Trophoblast cell (in vitro differentiated cells and primary cell): Measurements from ENCODE around the gene SSBP3.

Source experiments
- DNase-seq, 2 donors: peaks; one replicate each; pipeline ENCODE4 v3.0.0-alpha.2; 2016
- H2AFZ ChIP-seq: 2 replicates; pipeline ENCODE4 v1.6.1; 2013; ENCODE audit warnings: low read length, moderate library complexity, mild to moderate bottlenecking; ENCODE audit not compliant: insufficient read depth, poor library complexity
- H2AK5ac ChIP-seq: 2 replicates; pipeline ENCODE4 v1.6.1; 2013; ENCODE audit warnings: mild to moderate bottlenecking, low read length
- H2BK120ac ChIP-seq: 2 replicates; pipeline ENCODE4 v1.6.1; 2013; ENCODE audit warnings: low read length, mild to moderate bottlenecking, moderate library complexity; ENCODE audit not compliant: insufficient read depth, poor library complexity
- H2BK12ac ChIP-seq: 2 replicates; pipeline ENCODE4 v1.6.1; 2013; ENCODE audit warnings: mild to moderate bottlenecking, low read length, moderate library complexity
- H2BK5ac ChIP-seq: 2 replicates; pipeline ENCODE4 v1.6.1; 2013; ENCODE audit warnings: low read length, low read depth, moderate library complexity, mild to moderate bottlenecking; ENCODE audit not compliant: poor library complexity
- H3K14ac ChIP-seq: 2 replicates; pipeline ENCODE4 v1.6.1; 2013; ENCODE audit warnings: mild to moderate bottlenecking, low read length
- H3K18ac ChIP-seq: 2 replicates; pipeline ENCODE4 v1.6.1; 2013; ENCODE audit warnings: mild to moderate bottlenecking, low read length
- H3K23ac ChIP-seq: 2 replicates; pipeline ENCODE4 v1.6.1; 2013; ENCODE audit warnings: low read length
- H3K27ac ChIP-seq: 2 replicates; pipeline ENCODE4 v1.5.1; 2013; ENCODE audit warnings: low read depth, mild to moderate bottlenecking, inconsistent platforms, low read length, moderate library complexity
- H3K27me3 ChIP-seq: 2 replicates; pipeline ENCODE4 v1.6.1; 2013; ENCODE audit warnings: inconsistent platforms, mild to moderate bottlenecking, low read length, moderate library complexity; ENCODE audit not compliant: insufficient read depth
- H3K36me3 ChIP-seq, 2 experiments: 1 replicate in 1 of 2; 2 replicates in 1 of 2; pipeline ENCODE4 v1.6.1; 2013; ENCODE audit warnings: low read length in 2 of 2, mild to moderate bottlenecking in 2 of 2, moderate library complexity in 1 of 2; ENCODE audit not compliant: insufficient read depth in 2 of 2, control insufficient read depth in 1 of 2
- H3K4ac ChIP-seq: 2 replicates; pipeline ENCODE4 v1.6.1; 2013; ENCODE audit warnings: low read depth, mild to moderate bottlenecking, low read length, moderate library complexity
- H3K4me1 ChIP-seq, 2 experiments: 1 replicate in 1 of 2; 2 replicates in 1 of 2; pipeline ENCODE4 v1.6.1; 2013; ENCODE audit warnings: low read length in 2 of 2, mild to moderate bottlenecking in 2 of 2, moderate library complexity in 1 of 2; ENCODE audit not compliant: insufficient read depth in 2 of 2, control insufficient read depth in 1 of 2
- H3K4me2 ChIP-seq: 2 replicates; pipeline ENCODE4 v1.6.1; 2013; ENCODE audit warnings: inconsistent platforms, mild to moderate bottlenecking, low read length, moderate library complexity
- H3K4me3 ChIP-seq: 2 replicates; pipeline ENCODE4 v1.5.1; 2013; ENCODE audit warnings: mild to moderate bottlenecking, low read depth, low read length, inconsistent platforms
- H3K79me1 ChIP-seq: one replicate; pipeline ENCODE4 v1.6.1; 2013; ENCODE audit warnings: low read length
- H3K79me2 ChIP-seq: 2 replicates; pipeline ENCODE4 v1.6.1; 2013; ENCODE audit warnings: low read length, mild to moderate bottlenecking; ENCODE audit not compliant: control insufficient read depth, insufficient read depth, poor library complexity
- H3K9ac ChIP-seq: 2 replicates; pipeline ENCODE4 v1.6.1; 2013; ENCODE audit warnings: mild to moderate bottlenecking, low read length
- H3K9me3 ChIP-seq: 2 replicates; pipeline ENCODE4 v1.6.1; 2013; ENCODE audit warnings: low read depth, mild to moderate bottlenecking, control low read depth, inconsistent platforms, low read length; ENCODE audit not compliant: insufficient read depth
- H4K12ac ChIP-seq: 2 replicates; pipeline ENCODE4 v1.6.1; 2013; ENCODE audit warnings: low read depth, mild to moderate bottlenecking, low read length, moderate library complexity
- H4K8ac ChIP-seq: 2 replicates; pipeline ENCODE4 v1.6.1; 2013; ENCODE audit warnings: low read depth, mild to moderate bottlenecking, low read length, moderate library complexity
- H4K91ac ChIP-seq: one replicate; pipeline ENCODE4 v1.6.1; 2013; ENCODE audit warnings: low read depth, mild to moderate bottlenecking, low read length, moderate library complexity
- WGBS: extraction: QIAGEN DNeasy Blood & Tissue Kit; methylation state at CpG from one replicate; pipeline ENCODE4 v1.1.7; 2013; ENCODE audit warnings: missing lambda C conversion rate; ENCODE audit not compliant: insufficient read length, insufficient coverage; ENCODE audit errors: extremely low coverage; 5-methylcytosine and 5-hydroxymethylcytosine counted together

SSBP3 gene

GRCh38 chr1:54317084-54317483, 89.1 kb downstream of the SSBP3 start:
- H3K14ac ChIP-seq: no peak overlapping the region
- H4K91ac ChIP-seq: no peak overlapping the region
- H3K4me2 ChIP-seq: no peak overlapping the region
- H3K36me3 ChIP-seq: peaks cover 8 to 9% of the 10 kb centered on the region in 2 experiments
- no peak overlapping the region for H2BK5ac ChIP-seq
- H2BK12ac ChIP-seq: no peak overlapping the region
- H3K18ac ChIP-seq: no peak overlapping the region
- H2AK5ac ChIP-seq: no peak overlapping the region
- DNase-seq: no peak
- no peak overlapping the region for H3K23ac ChIP-seq
- H3K79me2 ChIP-seq: peaks cover 13% of the 10 kb centered on the region
- H3K4me3 ChIP-seq: no peak overlapping the region
- H2AFZ ChIP-seq: no peak overlapping the region
- H4K8ac ChIP-seq: no peak overlapping the region
- H3K9ac ChIP-seq: no peak overlapping the region
- no peak overlapping the region for H2BK120ac ChIP-seq
- WGBS: no CpG with 5 or more reads among the region's 7 CpGs
- H3K9me3 ChIP-seq: no peaks in the 10 kb centered on the region
- peaks cover 32% of the 10 kb centered on the region in 2 experiments for H3K4me1 ChIP-seq
- no peaks in the 10 kb centered on the region for H3K27me3 ChIP-seq
- no peak overlapping the region for H3K4ac ChIP-seq
- H3K79me1 ChIP-seq: peaks cover 3% of the 10 kb centered on the region
- no peak overlapping the region for H4K12ac ChIP-seq
- H3K27ac ChIP-seq: no peak overlapping the region

- no peak overlapping the region for H4K8ac ChIP-seq
- no peak overlapping the region for H3K14ac ChIP-seq
- H3K23ac ChIP-seq: peak overlapping the region; percentile 29
- H2AFZ ChIP-seq: no peak overlapping the region
- H4K91ac ChIP-seq: no peak overlapping the region
- no peak overlapping the region for H2BK12ac ChIP-seq
- no peak overlapping the region for H3K4me3 ChIP-seq
- H3K4ac ChIP-seq: no peak overlapping the region
- H3K9ac ChIP-seq: peak overlapping the region; percentile 7
- WGBS: no CpG with 5 or more reads among the region's 4 CpGs
- no peak for DNase-seq
- no peak overlapping the region for H3K27ac ChIP-seq
- H2AK5ac ChIP-seq: no peak overlapping the region
- H3K9me3 ChIP-seq: no peaks in the 10 kb centered on the region
- peaks cover 4 to 9% of the 10 kb centered on the region in 2 experiments for H3K36me3 ChIP-seq
- H3K27me3 ChIP-seq: no peaks in the 10 kb centered on the region
- H3K4me1 ChIP-seq: peaks cover 31 to 34% of the 10 kb centered on the region in 2 experiments
- no peak overlapping the region for H3K18ac ChIP-seq
- H3K4me2 ChIP-seq: no peak overlapping the region
- H4K12ac ChIP-seq: no peak overlapping the region
- H3K79me2 ChIP-seq: peaks cover 9% of the 10 kb centered on the region
- H3K79me1 ChIP-seq: peaks cover 3% of the 10 kb centered on the region
- no peak overlapping the region for H2BK120ac ChIP-seq
- H2BK5ac ChIP-seq: no peak overlapping the region
Observed at GRCh38 chr1:54315099-54315498, 91.1 kb downstream of the SSBP3 start.

- Histone ChIP-seq H3K9ac (peak overlapping the region; percentile 4), H2AFZ (no peak overlapping the region), H3K4me1 (peaks cover 29 to 31% of the 10 kb centered on the region in 2 experiments), H4K91ac (no peak overlapping the region), H3K4me3 (no peak overlapping the region), H2BK5ac (no peak overlapping the region), H3K79me2 (peaks cover 12% of the 10 kb centered on the region), H3K79me1 (peaks cover 3% of the 10 kb centered on the region), H3K18ac (peak overlapping the region; percentile 46), H4K12ac (no peak overlapping the region), H3K4ac (no peak overlapping the region), H4K8ac (no peak overlapping the region), H3K27me3 (no peaks in the 10 kb centered on the region), H3K4me2 (no peak overlapping the region), H3K9me3 (no peaks in the 10 kb centered on the region), H2BK120ac (no peak overlapping the region), H2BK12ac (no peak overlapping the region), H3K23ac (no peak overlapping the region), H3K36me3 (peaks cover 4 to 13% of the 10 kb centered on the region in 2 experiments), H3K27ac (no peak overlapping the region), H2AK5ac (no peak overlapping the region), H3K14ac (no peak overlapping the region)
- WGBS: no CpG with 5 or more reads among the region's 6 CpGs
- no peak for DNase-seq
Observed at GRCh38 chr1:54314696-54315095, 91.5 kb downstream of the SSBP3 start.

GRCh38 chr1:54312796-54313316, 93.3 kb downstream of the SSBP3 start:
- Histone ChIP-seq H3K79me1 (peaks cover 3% of the 10 kb centered on the region), H3K4me3 (no peak overlapping the region), H3K23ac (no peak overlapping the region), H4K8ac (no peak overlapping the region), H4K91ac (peak overlapping the region; percentile 28), H3K27ac (peak overlapping the region; percentile 40), H3K18ac (peak overlapping the region; percentile 89), H2BK5ac (peak overlapping the region; percentile 57), H3K9ac (no peak overlapping the region), H2AFZ (peak overlapping the region; percentile 39), H3K4me1 (peaks cover 27 to 31% of the 10 kb centered on the region in 2 experiments), H3K9me3 (no peaks in the 10 kb centered on the region), H3K14ac (peak overlapping the region; percentile 91), H2BK12ac (peak overlapping the region; percentile 84), H3K4me2 (peak overlapping the region; percentile 14), H2AK5ac (peak overlapping the region; percentile 90), H3K27me3 (no peaks in the 10 kb centered on the region), H3K79me2 (peaks cover 10% of the 10 kb centered on the region), H3K4ac (peak overlapping the region; percentile 90), H2BK120ac (peak overlapping the region; percentile 68), H4K12ac (no peak overlapping the region), H3K36me3 (peaks cover 4 to 11% of the 10 kb centered on the region in 2 experiments)
- DNase-seq: no peak
- WGBS: no CpG with 5 or more reads among the region's 7 CpGs
